Stimulated activated memory B cell treated with anti-CD40 and anti-IgM and Interleukin-4, amounts not matched to agents 10 μg/mL and 1 μg/mL and 100 μg/mL, for 72 hours (primary cell): ENCODE measurements around the gene TLE2.

Source experiments
- ATAC-seq: fragments of 150-1000 bp; cut with Tn5 transposase; 2 replicates; pipeline ENCODE4 v1.10.0; 2021
- H3K27ac Mint-ChIP-seq: one replicate; pipeline ENCODE4 v1.8.0; 2022; ENCODE audit warnings: mild to moderate bottlenecking, mixed read lengths
- H3K27me3 Mint-ChIP-seq: one replicate; pipeline ENCODE4 v1.8.0; 2022; ENCODE audit warnings: mixed read lengths
- H3K36me3 Mint-ChIP-seq: one replicate; pipeline ENCODE4 v1.8.0; 2022; ENCODE audit warnings: mixed read lengths
- H3K4me1 Mint-ChIP-seq: one replicate; pipeline ENCODE4 v1.8.0; 2022; ENCODE audit warnings: mixed read lengths
- H3K4me3 Mint-ChIP-seq: one replicate; pipeline ENCODE4 v1.8.0; 2022; ENCODE audit warnings: mild to moderate bottlenecking, moderate library complexity, mixed read lengths
- H3K9me3 Mint-ChIP-seq: one replicate; pipeline ENCODE4 v1.8.0; 2022; ENCODE audit warnings: mixed read lengths

The TLE2 gene

GRCh38 chr19:2950286-2951124 lies 78.6 kb downstream of the TLE2 start:
- Mint-ChIP-seq H3K9me3 (no peaks in the 10 kb centered on the region), H3K4me1 (peaks cover 16% of the 10 kb centered on the region), H3K36me3 (no peaks in the 10 kb centered on the region), H3K27ac (peak overlapping the region; percentile 97), H3K27me3 (no peaks in the 10 kb centered on the region), H3K4me3 (peak overlapping the region; percentile 95)
- ATAC-seq = peak; percentile 99

GRCh38 chr19:2949939-2950285 lies 79.2 kb downstream of the TLE2 start:
- no peaks in the 10 kb centered on the region for H3K36me3 Mint-ChIP-seq
- no peaks in the 10 kb centered on the region for H3K9me3 Mint-ChIP-seq
- H3K4me3 Mint-ChIP-seq = peak overlapping the region; percentile 95
- no peaks in the 10 kb centered on the region for H3K27me3 Mint-ChIP-seq
- peaks cover 22% of the 10 kb centered on the region for H3K4me1 Mint-ChIP-seq
- ATAC-seq = peak; percentile 37
- peak overlapping the region; percentile 97 for H3K27ac Mint-ChIP-seq
